Karpas-422 (cell line): ENCODE measurements around the gene OCA2. TPM values are rescaled to one million over a fixed set of nuclear protein-coding genes. Genes with fewer than 3 reads are reported as not detected.
"Not testable (repeated sequence)": the region's sequence is repeated elsewhere in the genome, so short reads cannot be mapped to it uniquely, and the experiment has no call there.

Source experiments
- DNase-seq: peaks from one replicate; pipeline ENCODE4 v3.0.0-alpha.2; 2015
- H2AFZ ChIP-seq: fragments of 200-600 bp; sonication (generic); 2 replicates; pipeline ENCODE4 v1.6.1; 2014; ENCODE audit warnings: antibody characterized with exemption, low read length, mixed read lengths
- H3K27ac ChIP-seq: fragments of 200-600 bp; sonication (generic); 2 replicates; pipeline ENCODE4 v1.5.1; 2014; ENCODE audit warnings: mild to moderate bottlenecking, low read length, moderate library complexity
- H3K27me3 ChIP-seq: fragments of 200-600 bp; sonication (generic); 2 replicates; pipeline ENCODE4 v1.6.1; 2014; ENCODE audit warnings: low read length, mixed read lengths
- H3K36me3 ChIP-seq: fragments of 200-600 bp; sonication (generic); 2 replicates; pipeline ENCODE4 v1.6.1; 2014; ENCODE audit warnings: low read length, mixed read lengths; ENCODE audit not compliant: insufficient read depth
- H3K4me1 ChIP-seq: fragments of 200-600 bp; sonication (generic); 2 replicates; pipeline ENCODE4 v1.6.1; 2014; ENCODE audit warnings: mild to moderate bottlenecking, low read length, mixed read lengths
- H3K4me2 ChIP-seq: fragments of 200-600 bp; sonication (generic); 2 replicates; pipeline ENCODE4 v1.6.1; 2014; ENCODE audit warnings: low read length, low read depth, mild to moderate bottlenecking; ENCODE audit not compliant: poor library complexity, severe bottlenecking
- H3K4me3 ChIP-seq: fragments of 200-600 bp; sonication (generic); 2 replicates; pipeline ENCODE4 v1.5.1; 2014; ENCODE audit warnings: mild to moderate bottlenecking, antibody characterized with exemption, low read length, mixed read lengths
- H3K79me2 ChIP-seq: fragments of 200-600 bp; sonication (generic); 2 replicates; pipeline ENCODE4 v1.6.1; 2014; ENCODE audit warnings: mild to moderate bottlenecking, low read length, mixed read lengths
- H3K9ac ChIP-seq: fragments of 200-600 bp; sonication (generic); 2 replicates; pipeline ENCODE4 v1.6.0; 2014; ENCODE audit warnings: low read length
- H3K9me2 ChIP-seq: fragments of 200-600 bp; sonication (generic), shearing (Covaris generic); replicated peaks from 2 replicates; pipeline ENCODE4 v1.6.0; 2014; ENCODE audit warnings: mild to moderate bottlenecking, low read length, moderate library complexity; ENCODE audit not compliant: insufficient read depth
- H3K9me3 ChIP-seq: fragments of 300-700, 200-600 bp; sonication (generic); 2 replicates; pipeline ENCODE4 v1.6.1; 2014; ENCODE audit warnings: low read length, mixed read lengths
- H4K20me1 ChIP-seq: fragments of 200-600 bp; sonication (generic); 2 replicates; pipeline ENCODE4 v1.6.1; 2014; ENCODE audit warnings: mild to moderate bottlenecking, antibody characterized with exemption, low read length, low read depth; ENCODE audit not compliant: insufficient read depth
- total RNA-seq: library from RNA; depleted of rRNA; stranded (reverse); fragments of >200 nt; shearing (Covaris generic); gene quantifications from 2 replicates; pipeline ENCODE4 v1.2.3, GENCODE V29; 2014; ENCODE audit warnings: low replicate concordance

Gene OCA2
- total RNA-seq, 1 experiment from 2014 or later, result not detected

DNA sequence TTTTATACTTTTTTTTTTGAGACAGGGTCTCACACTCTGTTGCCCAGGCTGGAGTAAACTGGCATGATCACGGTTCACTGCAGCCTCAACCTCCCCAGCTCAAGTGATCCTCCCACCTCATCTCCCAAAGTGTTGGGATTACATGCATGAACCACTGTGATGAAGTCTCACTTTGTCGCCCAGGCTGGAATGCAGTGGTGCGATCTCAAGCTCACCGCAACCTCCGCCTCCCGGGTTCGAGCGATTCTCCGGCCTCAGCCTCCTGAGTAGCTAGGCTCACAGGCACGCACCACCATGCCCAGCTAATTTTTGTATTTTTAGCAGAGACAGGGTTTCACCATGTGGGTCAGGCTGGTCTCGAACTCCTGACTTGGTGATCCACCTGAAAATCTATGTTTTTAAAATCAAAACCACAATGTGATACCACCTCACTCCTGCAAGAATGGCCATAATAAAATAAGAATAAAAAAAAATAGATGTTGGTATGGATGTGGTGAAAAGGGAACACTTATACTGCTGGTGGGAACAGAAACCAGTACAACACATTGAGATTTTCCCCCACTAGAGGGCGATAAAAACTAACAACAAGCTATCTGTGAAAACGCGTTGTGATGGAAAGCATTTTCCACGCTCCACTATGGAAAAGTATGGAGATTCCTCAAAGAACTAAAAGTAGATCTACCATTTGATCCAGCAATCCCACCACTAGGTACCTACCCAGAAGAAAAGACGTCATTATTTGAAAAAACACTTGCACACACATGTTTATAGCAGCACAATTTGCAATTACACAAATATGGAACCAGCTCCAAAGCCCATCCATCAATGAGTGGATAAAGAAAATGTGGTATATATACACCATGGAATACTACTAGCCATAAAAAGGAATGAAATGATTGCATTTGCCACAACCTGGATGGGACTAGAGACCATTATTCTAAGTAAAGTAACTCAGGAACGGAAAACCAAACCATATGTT is 26.8 kb upstream of the OCA2 start:
- Histone ChIP-seq H3K27me3 (no peaks in the 10 kb centered on the region), H3K4me1 (peaks cover 5% of the 10 kb centered on the region), H3K9ac (no peak overlapping the region), H3K9me3 (no peaks in the 10 kb centered on the region), H3K79me2 (no peaks in the 10 kb centered on the region), H3K27ac (no peak overlapping the region), H4K20me1 (peaks cover 13% of the 10 kb centered on the region; the same call in 1 of the 2 replicates), H3K9me2 (no peaks in the 10 kb centered on the region), H3K36me3 (peaks cover 5% of the 10 kb centered on the region; the same call in 1 of the 2 replicates), H3K4me2 (no peak overlapping the region), H3K4me3 (no peak overlapping the region), H2AFZ (no peak overlapping the region)
- peak; percentile 78 for DNase-seq

DNA sequence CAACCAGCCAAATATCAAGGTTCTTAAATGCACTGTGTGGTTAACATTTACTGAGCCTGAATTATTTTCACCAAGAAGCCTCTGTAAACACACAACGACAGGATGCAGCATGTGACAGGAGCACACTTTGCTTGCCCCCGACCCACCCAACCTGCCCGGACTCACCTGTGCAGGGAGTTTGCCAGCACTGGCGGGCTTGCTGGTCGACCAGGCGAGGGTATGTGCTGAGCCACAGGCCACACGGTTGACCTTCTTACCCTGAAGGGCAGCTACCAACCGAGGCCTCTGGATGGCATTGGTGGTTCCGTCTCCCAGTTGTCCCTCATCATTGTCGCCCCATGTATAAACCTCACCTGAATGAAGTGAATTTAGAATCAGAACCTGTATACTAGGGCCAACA is 25.7 kb upstream of the OCA2 start:
- H3K9me2 ChIP-seq, result no peaks in the 10 kb centered on the region
- H4K20me1 ChIP-seq, result peaks cover 13% of the 10 kb centered on the region; the same call in 1 of the 2 replicates
- H3K9me3 ChIP-seq, result no peaks in the 10 kb centered on the region
- no peak overlapping the region for H3K4me3 ChIP-seq
- H3K4me2 ChIP-seq, result no peak overlapping the region
- no peaks in the 10 kb centered on the region for H3K27me3 ChIP-seq
- no peak overlapping the region for H2AFZ ChIP-seq
- H3K4me1 ChIP-seq, result peaks cover 5% of the 10 kb centered on the region
- H3K79me2 ChIP-seq, result no peaks in the 10 kb centered on the region
- no peak overlapping the region for H3K9ac ChIP-seq
- H3K27ac ChIP-seq, result no peak overlapping the region
- no peak for DNase-seq
- peaks cover 9% of the 10 kb centered on the region; the same call in 1 of the 2 replicates for H3K36me3 ChIP-seq

DNA sequence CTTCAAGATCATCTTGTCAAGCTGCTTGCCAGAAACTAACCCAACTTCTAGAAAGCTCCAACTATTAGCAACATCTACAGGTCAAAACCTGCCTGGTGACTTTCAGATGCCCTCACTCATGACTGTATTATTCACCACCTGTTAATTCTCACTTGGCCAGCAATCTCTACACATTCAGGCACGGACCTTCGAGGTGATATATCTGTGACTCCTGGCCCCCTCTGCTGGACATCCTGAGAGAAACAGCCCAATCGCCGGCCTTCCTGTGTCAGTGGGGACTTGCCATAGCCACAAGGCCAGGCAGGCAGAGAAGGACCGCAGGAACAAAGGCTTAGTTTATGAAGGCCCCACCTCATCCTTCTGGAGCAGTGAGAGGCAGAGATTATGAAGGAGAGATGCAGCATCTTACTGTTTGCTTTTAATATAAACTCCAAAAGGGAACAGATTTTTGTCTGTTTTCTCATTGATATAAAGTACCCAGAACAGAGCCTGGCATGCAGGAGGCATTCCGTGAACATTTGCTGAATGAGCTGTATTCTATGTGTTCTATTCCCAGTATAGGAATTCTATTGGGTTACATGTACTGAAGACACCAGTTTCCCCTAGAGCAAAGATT is 24.4 kb upstream of the OCA2 start:
- peak; percentile 74 for DNase-seq
- Histone ChIP-seq H4K20me1 (peaks cover 13% of the 10 kb centered on the region; the same call in 1 of the 2 replicates), H3K4me3 (no peak overlapping the region), H2AFZ (no peak overlapping the region), H3K79me2 (no peaks in the 10 kb centered on the region), H3K4me2 (no peak overlapping the region), H3K27ac (no peak overlapping the region), H3K9ac (no peak overlapping the region), H3K9me2 (no peaks in the 10 kb centered on the region), H3K27me3 (no peaks in the 10 kb centered on the region), H3K9me3 (no peaks in the 10 kb centered on the region), H3K4me1 (peaks cover 5% of the 10 kb centered on the region), H3K36me3 (peaks cover 9% of the 10 kb centered on the region; the same call in 1 of the 2 replicates)

DNA sequence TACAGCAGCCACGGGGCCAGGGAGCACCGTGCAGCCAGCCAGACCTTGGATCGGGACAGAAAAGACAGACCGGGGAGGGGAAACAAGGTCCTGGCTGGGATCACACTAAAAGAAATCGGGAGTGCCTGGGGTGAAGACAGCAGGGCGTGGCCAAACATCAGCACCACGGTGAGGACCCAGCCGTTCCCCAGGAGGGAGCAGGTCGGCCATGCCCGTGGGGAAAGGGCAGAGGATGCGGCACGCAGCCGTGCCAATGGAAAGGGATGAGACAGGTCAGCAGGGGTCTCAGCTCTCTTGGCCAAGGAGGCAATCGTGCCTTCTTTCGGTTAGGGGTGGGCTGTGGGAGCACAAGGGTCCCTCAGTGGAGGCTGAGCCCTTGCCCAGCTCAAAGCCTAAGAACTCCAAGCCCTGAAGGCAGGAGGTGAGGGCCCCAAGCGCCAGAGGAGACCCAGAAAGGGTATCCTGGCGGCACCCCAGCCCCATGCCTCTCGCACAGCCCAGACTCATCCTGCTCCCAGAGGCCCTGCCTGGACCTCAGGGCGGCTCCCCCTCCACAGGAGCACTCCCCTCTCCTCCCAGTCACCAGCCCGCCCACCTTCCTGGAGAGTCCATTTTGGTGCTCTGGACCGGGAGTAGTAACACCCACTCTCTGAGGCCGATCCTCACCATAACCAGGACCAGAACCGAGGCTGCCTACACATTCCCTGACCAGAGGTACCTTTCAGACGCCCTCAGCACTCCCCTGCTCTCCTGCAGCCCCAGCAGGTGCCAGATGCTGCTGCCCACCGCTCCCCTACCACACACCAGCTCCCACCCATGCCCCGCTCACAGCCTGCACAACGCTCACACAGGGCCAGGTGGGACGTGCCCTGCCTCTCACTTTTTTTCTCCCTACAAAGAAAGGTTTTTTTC is 23.2 kb upstream of the OCA2 start:
- H3K36me3 ChIP-seq, result peaks cover 9% of the 10 kb centered on the region; the same call in 1 of the 2 replicates

DNA sequence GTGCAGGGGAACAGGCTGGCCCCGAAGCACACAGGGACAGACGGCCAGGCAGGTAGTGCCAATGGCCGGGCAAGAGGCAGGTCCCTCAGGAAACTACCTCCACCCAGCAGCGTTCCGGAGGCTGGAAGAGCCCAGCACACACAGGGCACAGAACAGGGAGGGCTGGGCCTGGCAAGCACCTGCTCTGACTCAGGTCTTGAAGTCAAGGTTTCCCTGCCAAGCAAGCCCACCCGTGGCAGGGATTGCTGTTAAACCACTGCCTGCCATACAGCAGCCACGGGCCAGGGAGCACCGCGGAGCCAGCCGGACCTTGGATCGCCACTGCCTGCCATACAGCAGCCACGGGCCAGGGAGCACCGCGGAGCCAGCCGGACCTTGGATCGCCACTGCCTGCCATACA is 22.5 kb upstream of the OCA2 start:
- H3K27ac ChIP-seq, H3K9ac ChIP-seq, H3K79me2 ChIP-seq, H3K9me2 ChIP-seq, H3K27me3 ChIP-seq, H3K4me1 ChIP-seq, H3K4me2 ChIP-seq, H3K4me3 ChIP-seq, H2AFZ ChIP-seq, DNase-seq, H4K20me1 ChIP-seq, H3K9me3 ChIP-seq, H3K36me3 ChIP-seq: not testable (repeated sequence)

More for the DNA sequence above, 23.2 kb upstream of the OCA2 start:
- H3K27me3 ChIP-seq, result no peaks in the 10 kb centered on the region
- H3K4me3 ChIP-seq, result no peak overlapping the region
- H3K4me2 ChIP-seq, result no peak overlapping the region
- H3K4me1 ChIP-seq, result no peaks in the 10 kb centered on the region
- H3K9me2 ChIP-seq, result no peaks in the 10 kb centered on the region
- no peak overlapping the region for H2AFZ ChIP-seq
- H3K9ac ChIP-seq, result no peak overlapping the region
- no peaks in the 10 kb centered on the region for H3K9me3 ChIP-seq
- peaks cover 6% of the 10 kb centered on the region; the same call in 1 of the 2 replicates for H4K20me1 ChIP-seq
- DNase-seq, result no peak
- H3K27ac ChIP-seq, result no peak overlapping the region
- H3K79me2 ChIP-seq, result no peaks in the 10 kb centered on the region

DNA sequence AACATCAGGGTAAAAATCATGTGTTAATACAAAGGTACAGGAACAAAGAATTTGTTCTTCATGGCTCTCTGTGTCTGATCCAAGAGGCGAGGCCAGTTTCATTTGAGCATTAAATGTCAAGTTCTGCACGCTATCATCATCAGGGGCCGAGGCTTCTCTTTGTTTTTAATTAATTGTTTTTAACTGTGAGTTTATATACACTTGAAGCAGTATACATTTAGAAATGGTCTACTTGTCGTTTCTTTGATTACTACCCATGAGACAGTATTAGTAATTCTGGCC is 21.2 kb upstream of the OCA2 start:
- Histone ChIP-seq H2AFZ (no peak overlapping the region), H3K9me2 (no peaks in the 10 kb centered on the region), H3K36me3 (peaks cover 9% of the 10 kb centered on the region; the same call in 1 of the 2 replicates), H3K27ac (no peak overlapping the region), H3K4me1 (no peaks in the 10 kb centered on the region), H4K20me1 (0 out of 2 replicates have a peak, but pooled peaks cover 1% of the 10 kb centered on the region), H3K4me2 (no peak overlapping the region), H3K4me3 (no peak overlapping the region), H3K27me3 (no peaks in the 10 kb centered on the region), H3K9ac (no peak overlapping the region), H3K9me3 (no peaks in the 10 kb centered on the region), H3K79me2 (no peaks in the 10 kb centered on the region)
- DNase-seq, result no peak

DNA sequence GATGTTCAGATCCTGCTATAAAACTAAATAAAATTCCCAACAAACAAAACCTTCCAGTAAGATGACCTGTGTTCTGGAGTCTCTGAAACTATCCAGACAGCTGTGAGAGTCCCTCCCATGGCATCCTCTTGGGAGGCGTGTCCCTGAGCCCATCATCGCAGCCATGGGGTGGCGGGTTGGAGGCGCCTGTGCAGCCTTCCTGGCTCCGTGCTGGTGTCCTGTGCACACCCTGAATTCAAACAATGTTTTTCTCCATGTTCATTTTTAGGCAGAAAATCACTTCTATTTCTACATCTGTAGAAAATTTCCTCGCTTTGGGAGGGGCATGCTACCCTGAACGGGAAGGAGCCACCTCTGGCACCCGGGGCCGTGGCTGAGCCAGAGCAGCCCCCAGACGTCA is 19.4 kb upstream of the OCA2 start:
- H2AFZ ChIP-seq, result no peak overlapping the region
- peaks cover 7% of the 10 kb centered on the region; the same call in 1 of the 2 replicates for H3K36me3 ChIP-seq

More for the DNA sequence above, 19.4 kb upstream of the OCA2 start:
- Histone ChIP-seq H3K9me2 (no peaks in the 10 kb centered on the region), H3K9ac (no peak overlapping the region), H3K4me1 (no peaks in the 10 kb centered on the region), H4K20me1 (no peaks in the 10 kb centered on the region), H3K9me3 (no peaks in the 10 kb centered on the region), H3K4me3 (no peak overlapping the region), H3K27me3 (no peaks in the 10 kb centered on the region), H3K79me2 (no peaks in the 10 kb centered on the region), H3K27ac (no peak overlapping the region), H3K4me2 (no peak overlapping the region)
- DNase-seq, result no peak
